H1 (cell line): ENCODE data around the gene IFT122.

Experiments used
- CHD1 ChIP-seq: IDR thresholded peaks from 2 replicates; pipeline ENCODE4 v1.6.1; 2012; ENCODE audit warnings: low read depth, low read length, improper control_type of control experiment
- CTCF ChIP-seq, 3 experiments: IDR thresholded peaks; 1 replicate in 2 of 3; 2 replicates in 1 of 3; pipeline versions ENCODE4 v1.5.1 to v1.6.1; 2011; ENCODE audit warnings: low read length in 3 of 3, mild to moderate bottlenecking in 3 of 3, inconsistent platforms in 2 of 3, low read depth in 1 of 3, moderate library complexity in 1 of 3; ENCODE audit not compliant: insufficient read depth in 1 of 3; ENCODE audit errors: control extremely low read depth in 1 of 3
- EZH2 ChIP-seq: fragments of 200-600 bp; sonication (generic); IDR thresholded peaks from 2 replicates; pipeline ENCODE4 v1.7.1; 2012; ENCODE audit warnings: low read depth, mild to moderate bottlenecking, moderate library complexity, low read length, inconsistent platforms; ENCODE audit not compliant: severe bottlenecking
- MAFK ChIP-seq: IDR thresholded peaks from 2 replicates; pipeline ENCODE4 v1.6.1; 2012; ENCODE audit warnings: low read depth, mild to moderate bottlenecking, improper control_type of control experiment, low read length
- POLR2A ChIP-seq, 2 experiments: IDR thresholded peaks; 1 replicate in 1 of 2; 2 replicates in 1 of 2; pipeline ENCODE4 v1.6.1; 2011; ENCODE audit warnings: low read depth in 2 of 2, low read length in 2 of 2, mild to moderate bottlenecking in 2 of 2; ENCODE audit errors: control extremely low read depth in 1 of 2
- POLR2AphosphoS5 ChIP-seq: IDR thresholded peaks from 2 replicates; pipeline ENCODE4 v1.6.1; 2011; ENCODE audit warnings: low read depth, low read length
- RFX5 ChIP-seq: IDR thresholded peaks from 2 replicates; pipeline ENCODE4 v1.6.1; 2011; ENCODE audit warnings: low read depth, low read length, improper control_type of control experiment, borderline replicate concordance
- SIN3A ChIP-seq, 2 experiments: IDR thresholded peaks in 1 of 2; conservative IDR thresholded peaks in 1 of 2; 2 replicates each; pipeline ENCODE4 v1.6.1; 2011 to 2012; ENCODE audit warnings: low read length in 2 of 2, improper control_type of control experiment in 1 of 2, low read depth in 1 of 2, mild to moderate bottlenecking in 1 of 2
- TAF1 ChIP-seq: IDR thresholded peaks from 2 replicates; pipeline ENCODE4 v1.6.1; 2011; ENCODE audit warnings: mild to moderate bottlenecking, low read depth, low read length
- TCF12 ChIP-seq: IDR thresholded peaks from 2 replicates; pipeline ENCODE4 v1.6.1; 2011; ENCODE audit warnings: low read depth, mild to moderate bottlenecking, low read length

- TF ChIP-seq POLR2A (IDR thresholded peaks at IDR 0.05; ENCODE audit: control extremely low read depth in 1 of 2, low read depth in 2 of 2, low read length in 2 of 2), result no peak
- TF ChIP-seq CTCF (IDR thresholded peaks at IDR 0.05; ENCODE audit: control extremely low read depth in 1 of 3, insufficient read depth in 1 of 3, low read depth in 1 of 3, low read length in 3 of 3), result no peak
- no peak for TF ChIP-seq CHD1
- no peak for TF ChIP-seq EZH2
- no peak for TF ChIP-seq MAFK
- no peak for TF ChIP-seq SIN3A (conservative IDR thresholded peaks at IDR 0.05 in 1 of 2, IDR thresholded peaks at IDR 0.05 in 1 of 2; ENCODE audit: low read depth in 1 of 2, low read length in 2 of 2)
- TF ChIP-seq POLR2AphosphoS5, result no peak
- TF ChIP-seq RFX5, result no peak
- no peak for TF ChIP-seq TAF1
- no peak for TF ChIP-seq TCF12
Observed at GRCh38 chr3:129534428-129535027, 94.5 kb downstream of the IFT122 start.
